ENCODE measurements around the gene CREBRF.
"Not testable (repeated sequence)": the region's sequence is repeated elsewhere in the genome, so short reads cannot be mapped to it uniquely, and the experiment has no call there.

CREBRF gene

GRCh38 chr5:173076471-173076870 lies 20.3 kb downstream of the CREBRF start:
- in situ Hi-C loops (cut with MboI; ENCODE audit: low sequenced_read_pairs) = not testable (repeated sequence)

- in situ Hi-C loops (cut with MboI; ENCODE audit: low sequenced_read_pairs) = no loop called here
These were observed 22.7 kb downstream of the CREBRF start for GRCh38 chr5:173078878-173079277.

DNA sequence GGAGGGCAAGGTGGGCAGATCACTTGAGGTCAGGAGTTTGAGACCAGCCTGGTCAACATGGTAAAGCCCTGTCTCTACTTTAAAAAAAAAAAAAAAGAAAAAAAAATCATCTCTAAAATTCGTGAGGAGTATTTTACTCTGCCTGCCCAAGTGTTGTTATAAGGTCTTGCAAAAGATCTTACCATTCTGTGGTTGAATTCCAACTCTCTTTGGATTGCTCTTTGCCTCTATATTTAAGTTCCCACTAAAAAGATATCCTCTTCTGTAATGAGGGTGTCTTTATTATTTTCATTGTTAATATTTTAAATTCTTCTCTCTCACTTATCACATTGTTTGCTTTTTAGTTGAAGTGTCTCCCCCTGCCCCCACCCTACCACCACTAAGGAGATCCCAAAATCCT lies 33.4 kb downstream of the CREBRF start:
- in situ Hi-C loops (cut with MboI; ENCODE audit: low sequenced_read_pairs) = no loop called here

DNA sequence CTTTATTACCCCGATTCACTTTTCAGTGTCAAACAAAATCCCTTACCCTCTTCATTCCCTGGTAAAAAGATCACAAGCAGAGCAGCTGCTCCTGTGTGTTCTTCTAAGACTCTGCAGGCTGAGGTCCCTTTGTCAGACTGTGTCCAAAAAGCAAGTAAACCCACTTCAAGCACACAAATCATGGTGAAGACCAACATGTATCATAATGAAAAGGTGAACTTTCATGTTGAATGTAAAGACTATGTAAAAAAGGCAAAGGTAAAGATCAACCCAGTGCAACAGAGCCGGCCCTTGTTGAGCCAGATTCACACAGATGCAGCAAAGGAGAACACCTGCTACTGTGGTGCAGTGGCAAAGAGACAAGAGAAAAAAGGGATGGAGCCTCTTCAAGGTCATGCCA lies 34.5 kb downstream of the CREBRF start:
- in situ Hi-C loops (cut with MboI; ENCODE audit: low sequenced_read_pairs) = no loop called here

GRCh38 chr5:173091981-173092380 lies 35.8 kb downstream of the CREBRF start:
- in situ Hi-C loops (cut with MboI; ENCODE audit: low sequenced_read_pairs) = no loop called here

GRCh38 chr5:173093606-173094005 lies 37.5 kb downstream of the CREBRF start:
- in situ Hi-C loops (cut with MboI; ENCODE audit: low sequenced_read_pairs) = no loop called here

DNA sequence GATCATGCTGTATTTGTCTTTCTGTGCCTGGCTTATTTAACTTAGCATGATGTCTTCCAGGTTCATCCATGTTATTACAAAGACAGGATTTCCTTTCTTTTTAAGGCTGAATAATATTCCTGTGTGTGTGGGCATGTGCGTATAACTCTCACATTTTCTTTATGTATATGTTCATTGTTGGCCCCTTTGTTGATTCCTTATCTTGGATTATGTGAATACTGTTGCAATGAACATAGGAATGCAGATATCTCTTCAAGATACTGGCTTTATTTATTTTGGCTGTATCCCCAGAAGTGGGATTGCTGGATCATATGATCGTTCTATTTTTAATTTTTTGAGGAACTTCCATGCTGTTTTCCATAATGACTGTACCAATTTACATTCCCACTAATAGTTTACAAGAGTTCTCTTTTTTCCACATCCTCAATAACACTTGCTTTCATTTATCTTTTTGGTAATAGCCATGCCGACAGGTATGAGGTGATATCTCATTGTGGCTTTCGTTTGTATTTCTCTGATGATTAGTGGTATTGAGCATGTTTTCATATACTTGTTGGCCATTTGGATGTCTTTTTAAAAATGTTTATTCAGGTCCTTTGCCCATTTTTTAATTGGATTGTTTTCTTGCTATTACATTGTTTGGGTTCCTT lies 38.0 kb downstream of the CREBRF start:
- in situ Hi-C loops (cut with MboI; ENCODE audit: low sequenced_read_pairs) = no loop called here

DNA sequence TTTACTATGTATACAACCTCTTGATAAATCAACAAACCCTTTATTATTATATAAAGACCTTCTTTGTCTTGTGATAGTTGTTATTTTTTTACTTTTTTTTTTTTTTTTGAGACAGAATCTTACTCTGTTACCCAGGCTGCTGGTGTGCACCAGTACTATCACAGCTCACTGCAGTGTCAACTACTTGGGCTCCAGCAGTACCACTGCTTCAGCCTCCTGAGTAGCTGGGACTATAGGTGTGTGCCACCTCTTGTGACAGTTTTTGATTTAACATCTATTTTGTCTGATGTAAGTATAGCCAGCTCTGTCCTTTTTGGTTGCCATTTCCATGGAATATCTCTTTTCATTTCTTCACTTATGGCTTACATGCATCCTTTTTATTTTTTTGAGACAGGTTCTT lies 42.6 kb downstream of the CREBRF start:
- in situ Hi-C loops (cut with MboI; ENCODE audit: low sequenced_read_pairs) = no loop called here

GRCh38 chr5:173099461-173099860 lies 43.3 kb downstream of the CREBRF start:
- in situ Hi-C loops (cut with MboI; ENCODE audit: low sequenced_read_pairs) = no loop called here

DNA sequence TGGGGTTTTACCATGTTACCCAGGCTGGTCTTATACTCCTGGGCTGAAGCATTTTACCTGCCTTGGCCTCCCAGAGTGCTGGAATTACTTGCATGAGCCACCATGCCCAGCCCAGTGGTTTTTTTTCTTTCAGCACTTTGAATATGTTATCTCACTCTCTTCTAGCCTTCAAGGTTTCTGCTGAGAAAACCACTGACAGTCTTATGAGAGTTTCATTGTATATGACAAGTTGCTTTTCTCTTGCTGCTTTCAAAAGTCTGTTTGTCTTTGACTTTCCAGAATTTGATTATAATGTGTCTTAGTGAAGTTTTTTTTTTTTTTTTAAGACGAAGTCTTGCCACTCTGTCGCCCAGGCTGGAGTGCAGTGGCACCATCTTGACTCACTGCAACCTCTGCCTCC lies 45.1 kb downstream of the CREBRF start:
- in situ Hi-C loops (cut with MboI; ENCODE audit: low sequenced_read_pairs) = no loop called here

GRCh38 chr5:173103411-173103810 lies 47.3 kb downstream of the CREBRF start:
- in situ Hi-C loops (cut with MboI; ENCODE audit: low sequenced_read_pairs) = no loop called here

DNA sequence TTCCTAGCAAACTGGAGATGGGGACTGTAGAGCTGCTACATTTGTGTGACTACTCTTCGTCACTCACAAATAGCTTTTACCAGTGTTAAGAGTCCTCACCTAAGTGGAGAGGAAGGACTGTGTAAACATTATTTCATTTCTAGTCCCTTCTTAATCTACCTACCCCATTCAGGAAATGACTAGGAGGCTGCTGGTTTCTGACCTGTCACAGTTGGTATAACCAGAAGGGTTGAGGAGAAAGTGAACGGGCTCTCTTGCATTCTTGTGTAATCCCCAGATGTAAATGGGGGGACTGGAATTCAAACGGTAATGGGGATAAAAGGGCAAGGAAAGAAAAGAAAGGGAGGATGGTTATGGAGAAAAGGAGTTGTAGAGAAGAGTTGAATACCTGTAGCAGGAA lies 52.8 kb downstream of the CREBRF start:
- in situ Hi-C loops (cut with MboI; ENCODE audit: low sequenced_read_pairs) = no loop called here

DNA sequence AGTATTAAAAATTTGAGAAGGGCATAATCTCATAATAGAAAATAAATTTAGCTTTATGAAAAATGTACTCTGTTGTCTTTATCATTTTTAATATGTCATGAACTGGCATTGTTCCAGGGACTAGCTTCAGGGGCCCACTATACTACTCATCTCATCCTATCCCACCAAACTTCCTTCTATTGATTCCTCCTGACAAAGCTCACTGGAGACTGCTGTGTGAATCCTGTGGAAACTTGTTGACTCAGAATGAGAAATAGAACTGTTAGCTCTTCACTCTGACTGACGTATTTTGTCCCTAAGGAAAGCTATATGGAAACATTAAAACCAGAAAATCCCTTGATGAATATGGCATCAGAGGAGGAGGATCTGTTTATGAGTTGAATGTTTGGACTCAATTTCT lies 58.4 kb downstream of the CREBRF start:
- in situ Hi-C loops (cut with MboI; ENCODE audit: low sequenced_read_pairs) = no loop called here

DNA sequence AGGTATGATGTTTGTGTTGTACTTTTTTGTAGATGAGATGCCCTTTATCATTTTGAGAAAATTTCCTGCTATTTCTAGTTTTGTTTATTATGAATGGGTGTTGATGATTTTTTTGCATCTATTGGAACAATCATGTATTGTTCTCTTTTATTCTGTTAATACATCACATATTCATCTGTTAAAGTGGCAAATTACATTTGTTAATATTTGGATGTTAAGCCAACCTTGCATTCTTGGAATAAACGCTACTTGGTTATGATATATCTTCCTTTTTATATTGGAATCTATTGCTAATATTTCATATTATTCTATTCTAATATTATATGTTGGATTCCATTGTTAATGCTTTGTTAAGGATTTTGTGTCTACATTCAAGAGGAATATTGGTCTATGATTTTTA lies 63.6 kb downstream of the CREBRF start:
- in situ Hi-C loops (cut with MboI; ENCODE audit: low sequenced_read_pairs) = no loop called here

DNA sequence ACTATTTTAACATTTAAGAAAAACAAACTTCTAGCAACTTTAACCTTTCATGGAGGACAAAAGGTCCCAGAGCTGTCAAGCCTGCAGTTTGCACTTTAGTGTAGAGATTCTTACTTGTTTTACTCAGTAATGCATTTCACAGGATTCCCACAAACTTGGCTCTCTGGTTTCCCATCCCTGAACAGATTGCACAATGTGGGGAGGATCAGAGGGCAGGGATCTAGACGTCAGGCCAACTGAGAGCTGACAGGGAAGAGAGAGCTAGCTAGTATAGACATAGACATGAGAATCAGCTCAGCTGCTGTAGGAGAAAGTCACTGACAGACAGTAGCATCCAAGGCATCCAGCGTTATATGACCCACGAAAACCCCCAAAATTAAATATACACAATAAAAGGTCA lies 67.3 kb downstream of the CREBRF start:
- in situ Hi-C loops (cut with MboI; ENCODE audit: low sequenced_read_pairs) = no loop called here

- in situ Hi-C loops (cut with MboI; ENCODE audit: low sequenced_read_pairs) = not testable (repeated sequence)
These were observed 76.0 kb downstream of the CREBRF start for GRCh38 chr5:173132166-173132565.

DNA sequence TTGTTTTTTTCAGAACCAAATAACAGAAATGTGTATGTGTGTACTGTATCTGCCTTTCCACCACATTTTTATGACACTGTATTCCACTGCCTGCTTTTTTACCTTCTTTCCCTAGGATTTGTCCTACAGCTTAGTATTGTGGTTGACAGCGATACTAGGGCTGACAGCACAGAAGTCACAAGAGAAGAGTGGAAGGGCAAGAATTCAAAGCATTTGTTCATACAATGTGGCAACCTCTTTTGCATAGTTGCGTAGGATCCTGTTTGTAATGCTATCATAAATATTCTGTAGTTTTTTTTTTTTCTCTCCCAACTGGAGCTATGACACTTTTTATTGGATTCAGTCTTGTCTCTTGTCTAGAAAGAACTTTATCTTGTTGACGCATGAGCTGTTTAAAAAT lies 82.6 kb downstream of the CREBRF start:
- in situ Hi-C loops (cut with MboI; ENCODE audit: low sequenced_read_pairs) = no loop called here

DNA sequence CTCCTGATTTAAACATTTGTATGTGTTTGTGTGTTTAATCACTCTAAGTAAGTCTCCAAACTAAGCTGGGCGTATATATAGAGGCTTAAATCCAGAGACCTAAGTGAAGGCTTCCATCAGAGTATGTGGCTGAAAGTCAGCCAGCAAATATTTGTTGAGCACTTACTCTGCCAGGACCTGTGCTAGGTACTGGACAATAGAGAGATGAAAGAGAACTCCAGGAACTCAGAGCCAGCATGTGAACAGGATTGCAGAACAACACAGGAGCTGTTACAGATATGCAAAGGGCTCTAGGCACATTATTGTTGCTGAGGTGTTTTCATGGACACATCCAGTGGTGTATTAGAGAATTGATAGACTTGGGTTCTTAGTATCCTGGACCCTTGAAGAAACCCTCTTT lies 83.5 kb downstream of the CREBRF start:
- in situ Hi-C loops (cut with MboI; ENCODE audit: low sequenced_read_pairs) = loop anchor here (10.0 kb wide), 1 partner anchor 155 kb away; the partner anchor contains the start of gene ATP6V0E1

DNA sequence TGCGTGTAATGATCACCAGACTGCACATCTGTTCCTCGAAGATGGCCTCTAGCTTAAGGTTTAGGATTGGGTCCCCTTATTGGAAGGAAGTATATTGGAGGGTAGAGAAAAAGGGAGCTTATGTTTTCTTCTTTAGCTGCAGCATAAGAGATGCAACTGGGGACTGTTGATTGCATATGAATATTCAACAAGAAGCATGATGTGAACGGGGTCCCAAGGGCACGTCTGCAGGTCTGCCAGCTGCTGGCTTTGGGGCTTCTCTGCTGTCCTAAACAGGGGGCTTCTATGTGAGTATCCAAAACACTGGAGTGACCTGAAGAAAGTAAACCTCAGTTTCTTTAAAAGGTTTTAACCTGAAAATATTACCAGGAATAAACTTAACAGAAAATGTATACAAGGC lies 84.6 kb downstream of the CREBRF start:
- in situ Hi-C loops (cut with MboI; ENCODE audit: low sequenced_read_pairs) = loop anchor here (10.0 kb wide), 1 partner anchor 156 kb away; the partner anchor contains the start of gene ATP6V0E1

GRCh38 chr5:173143567-173143966 lies 87.4 kb downstream of the CREBRF start:
- in situ Hi-C loops (cut with MboI; ENCODE audit: low sequenced_read_pairs) = loop anchor here (10.0 kb wide), 1 partner anchor 159 kb away; the partner anchor contains the start of gene ATP6V0E1

DNA sequence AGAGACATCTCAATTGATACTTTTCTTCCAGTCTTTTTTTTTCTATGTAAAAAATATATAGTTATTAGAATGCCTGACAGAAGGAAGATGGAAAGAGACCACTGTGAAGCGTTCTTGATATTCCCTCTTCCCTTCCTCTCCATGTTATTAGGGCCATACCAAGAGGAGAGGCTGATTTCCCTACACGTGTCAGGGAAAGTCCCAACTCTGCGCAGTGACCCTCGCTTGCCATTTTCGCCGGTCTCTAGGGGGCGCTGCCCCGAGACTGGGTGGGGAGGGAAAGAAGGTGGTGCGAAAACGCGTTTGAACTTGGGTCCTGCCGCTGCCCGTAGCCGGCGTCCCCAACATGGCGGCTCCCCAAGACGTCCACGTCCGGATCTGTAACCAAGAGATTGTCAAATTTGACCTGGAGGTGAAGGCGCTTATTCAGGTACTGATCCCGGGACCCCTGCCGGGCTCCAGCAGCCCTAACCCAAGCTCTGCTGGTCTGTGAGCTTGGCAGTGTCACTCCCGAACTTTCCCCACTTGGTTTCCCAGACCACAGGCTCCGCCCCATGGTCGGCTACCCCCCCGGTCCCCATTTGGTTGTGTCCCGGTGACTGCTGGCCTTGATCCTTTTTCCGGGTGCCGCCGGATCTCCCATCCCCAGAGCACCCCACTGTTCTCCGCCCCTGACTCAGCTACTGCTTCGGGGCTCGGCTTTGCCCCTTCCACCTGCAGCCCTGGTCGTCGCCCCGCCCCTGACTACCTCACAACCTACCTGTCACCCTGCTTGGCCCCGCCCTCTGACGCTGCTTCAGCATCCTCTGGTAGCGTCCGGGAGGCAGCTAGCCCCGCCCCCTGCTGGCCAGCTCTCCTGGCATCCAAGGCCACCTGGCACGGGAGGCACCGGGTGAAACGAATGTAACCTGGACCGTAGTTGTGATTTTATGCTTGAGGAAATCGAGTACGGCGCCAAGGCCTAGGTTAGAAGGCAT lies 88.3 kb downstream of the CREBRF start, which contains the start of gene BNIP1:
TSS of gene BNIP1 (plus strand) at position 332 of the 977 bp plus-strand sequence. CDS start at position 347, 15 bp downstream.
- in situ Hi-C loops (cut with MboI; ENCODE audit: low sequenced_read_pairs) = loop anchor here (10.0 kb wide), 1 partner anchor 160 kb away; the partner anchor contains the start of gene ATP6V0E1

- in situ Hi-C loops (cut with MboI; ENCODE audit: low sequenced_read_pairs) = loop anchor here (10.0 kb wide), 1 partner anchor 164 kb away; the partner anchor contains the start of gene ATP6V0E1
These were observed 92.2 kb downstream of the CREBRF start for GRCh38 chr5:173148354-173148753.
